Loucy (cell line): Measurements from ENCODE around the gene UBAC2.

Experiments
- EZH2phosphoT487 ChIP-seq: fragments of 200-600 bp; IDR thresholded peaks from 2 replicates; pipeline ENCODE4 v1.6.1; 2018; ENCODE audit warnings: antibody characterized with exemption, mild to moderate bottlenecking, moderate library complexity, borderline replicate concordance
- TF ChIP-seq, protein P1 (sequence below): fragments of 200-600 bp; sonication (generic); conservative IDR thresholded peaks from 2 replicates; pipeline ENCODE4 v1.5.1; 2014; ENCODE audit warnings: mild to moderate bottlenecking, antibody characterized with exemption, low read length

DNA sequence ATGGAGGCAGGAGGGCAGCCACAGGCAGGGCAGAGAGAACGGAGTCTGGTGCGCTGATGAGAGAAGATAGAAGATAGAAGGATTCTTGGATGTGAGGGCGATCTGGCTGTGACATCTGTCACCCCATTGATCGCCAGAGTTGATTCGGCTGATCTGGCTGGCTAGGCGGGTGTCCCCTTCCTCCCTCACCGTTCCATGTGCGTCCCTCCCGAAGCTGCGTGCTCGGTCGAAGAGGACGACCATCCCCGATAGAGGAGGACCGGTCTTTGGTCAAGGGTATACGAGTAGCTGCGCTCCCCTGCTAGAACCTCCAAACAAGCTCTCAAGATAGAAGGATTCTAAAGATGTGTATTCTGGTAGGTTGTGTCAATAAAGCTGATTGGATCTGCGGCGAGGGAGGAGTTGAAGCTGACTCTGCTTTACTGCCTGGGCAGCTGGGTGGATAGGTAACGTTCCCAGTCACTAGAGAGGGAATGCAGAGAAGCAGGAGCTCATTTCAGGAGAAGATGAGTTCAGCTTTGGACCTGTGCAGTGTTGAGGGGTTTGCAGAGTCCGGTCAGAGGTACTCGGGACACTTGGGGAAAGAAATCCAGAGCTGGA, 5.1 kb downstream of the UBAC2 start:
- TF ChIP-seq, protein P1, sequence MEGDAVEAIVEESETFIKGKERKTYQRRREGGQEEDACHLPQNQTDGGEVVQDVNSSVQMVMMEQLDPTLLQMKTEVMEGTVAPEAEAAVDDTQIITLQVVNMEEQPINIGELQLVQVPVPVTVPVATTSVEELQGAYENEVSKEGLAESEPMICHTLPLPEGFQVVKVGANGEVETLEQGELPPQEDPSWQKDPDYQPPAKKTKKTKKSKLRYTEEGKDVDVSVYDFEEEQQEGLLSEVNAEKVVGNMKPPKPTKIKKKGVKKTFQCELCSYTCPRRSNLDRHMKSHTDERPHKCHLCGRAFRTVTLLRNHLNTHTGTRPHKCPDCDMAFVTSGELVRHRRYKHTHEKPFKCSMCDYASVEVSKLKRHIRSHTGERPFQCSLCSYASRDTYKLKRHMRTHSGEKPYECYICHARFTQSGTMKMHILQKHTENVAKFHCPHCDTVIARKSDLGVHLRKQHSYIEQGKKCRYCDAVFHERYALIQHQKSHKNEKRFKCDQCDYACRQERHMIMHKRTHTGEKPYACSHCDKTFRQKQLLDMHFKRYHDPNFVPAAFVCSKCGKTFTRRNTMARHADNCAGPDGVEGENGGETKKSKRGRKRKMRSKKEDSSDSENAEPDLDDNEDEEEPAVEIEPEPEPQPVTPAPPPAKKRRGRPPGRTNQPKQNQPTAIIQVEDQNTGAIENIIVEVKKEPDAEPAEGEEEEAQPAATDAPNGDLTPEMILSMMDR: no peak
- TF ChIP-seq EZH2phosphoT487: no peak
